IMR-90 (cell line): Measurements from ENCODE around the gene GOLGA8G.
"Not testable (repeated sequence)": the region's sequence is repeated elsewhere in the genome, so short reads cannot be mapped to it uniquely, and the experiment has no call there.

Source experiments
- BHLHE40 ChIP-seq: fragments of 150-350 bp; IDR thresholded peaks from 2 replicates; pipeline ENCODE4 v1.6.1; 2016; ENCODE audit warnings: mild to moderate bottlenecking, low read depth, low read length
- CEBPB ChIP-seq: IDR thresholded peaks from 2 replicates; pipeline ENCODE4 v1.6.1; 2012; ENCODE audit warnings: low read depth, low read length, improper control_type of control experiment
- CHD1 ChIP-seq: IDR thresholded peaks from 2 replicates; pipeline ENCODE4 v1.6.1; 2012; ENCODE audit warnings: low read depth, low read length, improper control_type of control experiment
- CTCF ChIP-seq: conservative IDR thresholded peaks from 2 replicates; pipeline ENCODE4 v1.5.1; 2012; ENCODE audit warnings: mild to moderate bottlenecking, low read depth, low read length, improper control_type of control experiment
- FOS ChIP-seq: fragments of 150-350 bp; IDR thresholded peaks from 2 replicates; pipeline ENCODE4 v1.6.1; 2016; ENCODE audit warnings: low read depth, low read length
- MAFK ChIP-seq: IDR thresholded peaks from 2 replicates; pipeline ENCODE4 v1.6.1; 2012; ENCODE audit warnings: low read depth, low read length, improper control_type of control experiment
- MXI1 ChIP-seq: IDR thresholded peaks from 2 replicates; pipeline ENCODE4 v1.6.1; 2012; ENCODE audit warnings: low read depth, mild to moderate bottlenecking, low read length, moderate library complexity, borderline replicate concordance
- POLR2A ChIP-seq: IDR thresholded peaks from 2 replicates; pipeline ENCODE4 v1.6.1; 2012; ENCODE audit warnings: mild to moderate bottlenecking, low read depth, low read length
- RAD21 ChIP-seq: IDR thresholded peaks from 2 replicates; pipeline ENCODE4 v1.6.1; 2012; ENCODE audit warnings: low read length, improper control_type of control experiment
- RCOR1 ChIP-seq: IDR thresholded peaks from 2 replicates; pipeline ENCODE4 v1.6.1; 2012; ENCODE audit warnings: mild to moderate bottlenecking, low read length, improper control_type of control experiment; ENCODE audit not compliant: insufficient replicate concordance
- RFX5 ChIP-seq: IDR thresholded peaks from 2 replicates; pipeline ENCODE4 v1.8.0; 2012; ENCODE audit warnings: low read depth, mild to moderate bottlenecking, low read length, moderate library complexity
- SMC3 ChIP-seq: fragments of 150-350 bp; IDR thresholded peaks from 2 replicates; pipeline ENCODE4 v1.6.1; 2016; ENCODE audit warnings: low read depth, mild to moderate bottlenecking, antibody characterized with exemption, low read length, moderate library complexity
- USF2 ChIP-seq: fragments of 150-350 bp; IDR thresholded peaks from 2 replicates; pipeline ENCODE4 v1.6.1; 2017; ENCODE audit warnings: mild to moderate bottlenecking, antibody characterized with exemption, low read length, low read depth

GRCh38 chr15:28553268-28553667 is 20.5 kb upstream of the GOLGA8G start, which contains the start of gene GOLGA6L25:
- TF ChIP-seq CTCF, CEBPB, RCOR1, POLR2A, MAFK, RAD21, USF2, MXI1, RFX5, BHLHE40, CHD1, FOS, SMC3: not testable (repeated sequence)
